Astrocyte (in vitro differentiated cells and primary cell): ENCODE measurements around the gene THRB. TPM values are rescaled to one million over a fixed set of nuclear protein-coding genes. Genes with fewer than 3 reads are reported as not detected.

ENCODE experiments used
- DNase-seq: peaks from one replicate; pipeline ENCODE4 v3.0.0-alpha.2; 2010; ENCODE audit warnings: low read depth
- FAIRE-seq: peaks from 2 replicates; lab custom pipeline; 2011; peaks lifted over from hg19 to GRCh38; lab: Jason Lieb, UNC
- H2AFZ ChIP-seq: 2 replicates; pipeline ENCODE4 v1.6.0; 2012; ENCODE audit warnings: low read depth, low read length, inconsistent platforms
- H3K27ac ChIP-seq: 2 replicates; pipeline ENCODE4 v1.5.1; 2011; ENCODE audit warnings: low read depth, low read length, inconsistent platforms
- H3K27me3 ChIP-seq: 2 replicates; pipeline ENCODE4 v1.6.0; 2011; ENCODE audit warnings: low read length, inconsistent platforms; ENCODE audit not compliant: insufficient read depth
- H3K36me3 ChIP-seq: 2 replicates; pipeline ENCODE4 v1.5.1; 2011; ENCODE audit warnings: low read length, inconsistent platforms; ENCODE audit not compliant: insufficient read depth
- H3K4me1 ChIP-seq: 2 replicates; pipeline ENCODE4 v1.5.1; 2011; ENCODE audit warnings: low read length, inconsistent platforms; ENCODE audit not compliant: insufficient read depth
- H3K4me2 ChIP-seq: 2 replicates; pipeline ENCODE4 v1.6.0; 2012; ENCODE audit warnings: low read length, inconsistent platforms
- H3K4me3 ChIP-seq: 2 replicates; pipeline ENCODE4 v1.5.1; 2011; ENCODE audit warnings: low read depth, mild to moderate bottlenecking, low read length, inconsistent platforms; ENCODE audit not compliant: insufficient read depth
- H3K79me2 ChIP-seq: 2 replicates; pipeline ENCODE4 v1.6.0; 2012; ENCODE audit warnings: mild to moderate bottlenecking, low read length, inconsistent platforms; ENCODE audit not compliant: insufficient read depth
- H3K9ac ChIP-seq: 2 replicates; pipeline ENCODE4 v1.6.0; 2012; ENCODE audit warnings: mild to moderate bottlenecking, low read length, inconsistent platforms
- H3K9me3 ChIP-seq: 2 replicates; pipeline ENCODE4 v1.5.1; 2012; ENCODE audit warnings: low read depth, mild to moderate bottlenecking, low read length, inconsistent platforms; ENCODE audit not compliant: insufficient read depth
- H4K20me1 ChIP-seq: 2 replicates; pipeline ENCODE4 v1.6.0; 2012; ENCODE audit warnings: low read length, inconsistent platforms; ENCODE audit not compliant: insufficient read depth
- H3K27ac Mint-ChIP-seq: one replicate; pipeline ENCODE4 v1.8.0; 2021; ENCODE audit warnings: mild to moderate bottlenecking, mixed read lengths; ENCODE audit not compliant: unreplicated experiment
- H3K27me3 Mint-ChIP-seq: one replicate; pipeline ENCODE4 v1.8.0; 2021; ENCODE audit warnings: low read depth, mixed read lengths; ENCODE audit not compliant: unreplicated experiment
- H3K36me3 Mint-ChIP-seq: one replicate; pipeline ENCODE4 v1.8.0; 2021; ENCODE audit warnings: low read depth, mixed read lengths; ENCODE audit not compliant: unreplicated experiment
- H3K4me1 Mint-ChIP-seq: one replicate; pipeline ENCODE4 v1.8.0; 2021; ENCODE audit warnings: low read depth, mixed read lengths; ENCODE audit not compliant: unreplicated experiment
- H3K4me3 Mint-ChIP-seq: one replicate; pipeline ENCODE4 v1.8.0; 2021; ENCODE audit warnings: mild to moderate bottlenecking, moderate library complexity, mixed read lengths; ENCODE audit not compliant: unreplicated experiment
- H3K9me3 Mint-ChIP-seq: one replicate; pipeline ENCODE4 v1.8.0; 2021; ENCODE audit warnings: mild to moderate bottlenecking, mixed read lengths; ENCODE audit not compliant: unreplicated experiment
- EZH2 ChIP-seq: IDR thresholded peaks from 2 replicates; pipeline ENCODE4 v1.6.1; 2012; ENCODE audit warnings: mild to moderate bottlenecking, low read length, inconsistent platforms; ENCODE audit not compliant: insufficient read depth
- total RNA-seq: library from RNA; stranded (reverse); gene quantifications from 2 replicates; pipeline ENCODE4 v1.2.1, GENCODE V29; 2021
- TF ChIP-seq, protein P1 (sequence below): IDR thresholded peaks from 2 replicates; pipeline ENCODE4 v1.5.1; 2011; ENCODE audit warnings: low read depth, mild to moderate bottlenecking, inconsistent platforms, low read length, moderate library complexity; ENCODE audit not compliant: insufficient read depth

The THRB gene
- total RNA-seq, 1 donor from 2014 or later = 8.5 TPM

DNA sequence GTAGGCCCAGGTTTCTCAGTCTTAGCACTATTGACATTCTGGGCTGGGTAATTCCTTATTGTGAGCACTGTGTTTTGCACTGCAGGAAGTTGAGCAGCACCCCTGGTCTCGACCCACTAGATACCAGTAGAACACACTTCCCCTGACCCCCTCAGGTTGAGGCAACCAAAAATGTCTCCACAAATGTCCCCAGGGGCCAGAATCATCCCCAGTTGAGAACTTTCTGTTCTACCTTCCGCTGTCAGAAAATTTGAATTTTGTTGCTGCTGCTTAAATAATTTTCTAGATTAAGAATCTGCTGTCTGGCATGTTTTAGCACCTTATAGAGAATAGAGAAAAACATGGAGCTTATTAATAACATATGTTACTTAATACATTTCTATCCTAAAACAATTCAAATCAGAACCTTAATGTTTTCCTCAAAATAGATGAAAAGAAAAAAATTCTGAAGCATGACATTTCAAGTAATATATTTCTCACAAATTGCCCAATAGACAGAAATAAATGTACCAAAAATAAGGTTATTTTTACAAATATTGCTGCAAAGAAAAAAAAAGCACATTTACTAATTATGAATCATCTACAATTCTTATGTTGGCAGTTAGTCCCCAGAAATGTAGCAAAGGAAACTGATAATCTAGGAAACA lies 13.2 kb upstream of the THRB start:
- DNase-seq (no peak), FAIRE-seq (no peak)
- no peak for TF ChIP-seq EZH2
- TF ChIP-seq, protein P1, sequence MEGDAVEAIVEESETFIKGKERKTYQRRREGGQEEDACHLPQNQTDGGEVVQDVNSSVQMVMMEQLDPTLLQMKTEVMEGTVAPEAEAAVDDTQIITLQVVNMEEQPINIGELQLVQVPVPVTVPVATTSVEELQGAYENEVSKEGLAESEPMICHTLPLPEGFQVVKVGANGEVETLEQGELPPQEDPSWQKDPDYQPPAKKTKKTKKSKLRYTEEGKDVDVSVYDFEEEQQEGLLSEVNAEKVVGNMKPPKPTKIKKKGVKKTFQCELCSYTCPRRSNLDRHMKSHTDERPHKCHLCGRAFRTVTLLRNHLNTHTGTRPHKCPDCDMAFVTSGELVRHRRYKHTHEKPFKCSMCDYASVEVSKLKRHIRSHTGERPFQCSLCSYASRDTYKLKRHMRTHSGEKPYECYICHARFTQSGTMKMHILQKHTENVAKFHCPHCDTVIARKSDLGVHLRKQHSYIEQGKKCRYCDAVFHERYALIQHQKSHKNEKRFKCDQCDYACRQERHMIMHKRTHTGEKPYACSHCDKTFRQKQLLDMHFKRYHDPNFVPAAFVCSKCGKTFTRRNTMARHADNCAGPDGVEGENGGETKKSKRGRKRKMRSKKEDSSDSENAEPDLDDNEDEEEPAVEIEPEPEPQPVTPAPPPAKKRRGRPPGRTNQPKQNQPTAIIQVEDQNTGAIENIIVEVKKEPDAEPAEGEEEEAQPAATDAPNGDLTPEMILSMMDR = no peak
- Histone ChIP-seq H3K9ac (no peak overlapping the region), H3K27ac (no peak overlapping the region), H3K27me3 (no peaks in the 10 kb centered on the region), H4K20me1 (no peaks in the 10 kb centered on the region), H3K36me3 (no peaks in the 10 kb centered on the region), H3K4me2 (no peak overlapping the region), H3K9me3 (no peaks in the 10 kb centered on the region), H3K79me2 (no peaks in the 10 kb centered on the region), H3K4me3 (no peak overlapping the region), H3K4me1 (no peaks in the 10 kb centered on the region), H2AFZ (no peak overlapping the region)
- H3K4me3 Mint-ChIP-seq = no peak overlapping the region
- H3K9me3 Mint-ChIP-seq = no peaks in the 10 kb centered on the region
- H3K27ac Mint-ChIP-seq = no peak overlapping the region
- H3K36me3 Mint-ChIP-seq = no peaks in the 10 kb centered on the region
- peaks cover 6% of the 10 kb centered on the region for H3K4me1 Mint-ChIP-seq
- no peaks in the 10 kb centered on the region for H3K27me3 Mint-ChIP-seq

DNA sequence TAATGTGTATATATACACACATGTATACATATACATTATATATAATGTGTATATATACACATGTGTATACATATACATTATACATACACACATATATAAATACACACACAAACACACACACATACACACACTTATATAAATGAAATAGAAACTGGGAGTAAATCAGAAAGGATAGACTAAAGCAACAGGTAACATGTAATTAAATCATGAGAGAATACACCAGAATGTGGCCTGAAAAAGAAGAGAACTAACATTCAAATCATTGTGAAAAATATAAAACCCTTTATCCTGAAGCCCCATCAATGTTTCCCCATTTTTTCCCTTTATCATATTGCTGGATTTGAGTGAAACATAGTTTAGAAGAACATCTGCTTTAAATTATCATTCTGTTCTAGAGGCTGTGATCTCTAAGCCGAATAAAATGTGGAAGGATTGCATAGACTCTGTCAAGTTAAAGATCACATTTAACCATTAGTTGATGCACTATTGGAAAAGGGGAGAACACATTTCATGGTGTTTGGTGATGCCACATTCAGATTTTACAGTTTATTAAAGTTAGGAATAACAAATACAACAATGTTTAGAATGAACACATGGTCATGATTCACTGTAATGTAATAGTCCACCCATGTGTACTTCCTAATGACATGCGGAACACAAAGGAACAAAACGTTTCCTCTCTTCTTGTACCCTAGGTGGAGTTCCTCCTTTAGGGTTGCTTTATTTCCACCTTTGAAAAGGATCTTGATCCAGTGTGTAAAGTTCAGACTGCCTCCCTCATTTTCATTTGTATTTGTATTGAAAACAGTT lies 12.5 kb upstream of the THRB start:
- Histone ChIP-seq H3K9ac (no peak overlapping the region), H2AFZ (no peak overlapping the region), H4K20me1 (no peaks in the 10 kb centered on the region), H3K27ac (no peak overlapping the region), H3K4me2 (no peak overlapping the region), H3K4me3 (no peak overlapping the region), H3K27me3 (no peaks in the 10 kb centered on the region), H3K36me3 (no peaks in the 10 kb centered on the region), H3K79me2 (no peaks in the 10 kb centered on the region), H3K4me1 (no peaks in the 10 kb centered on the region), H3K9me3 (no peaks in the 10 kb centered on the region)
- Mint-ChIP-seq H3K4me3 (no peak overlapping the region), H3K27ac (no peak overlapping the region), H3K27me3 (no peaks in the 10 kb centered on the region), H3K4me1 (peaks cover 10% of the 10 kb centered on the region), H3K9me3 (no peaks in the 10 kb centered on the region), H3K36me3 (no peaks in the 10 kb centered on the region)
- DNase-seq = no peak
- TF ChIP-seq, protein P1 = no peak
- no peak for TF ChIP-seq EZH2
- peak; percentile 26 for FAIRE-seq
